ENCODE measurements around the gene TSHZ2.

TSHZ2 gene

DNA sequence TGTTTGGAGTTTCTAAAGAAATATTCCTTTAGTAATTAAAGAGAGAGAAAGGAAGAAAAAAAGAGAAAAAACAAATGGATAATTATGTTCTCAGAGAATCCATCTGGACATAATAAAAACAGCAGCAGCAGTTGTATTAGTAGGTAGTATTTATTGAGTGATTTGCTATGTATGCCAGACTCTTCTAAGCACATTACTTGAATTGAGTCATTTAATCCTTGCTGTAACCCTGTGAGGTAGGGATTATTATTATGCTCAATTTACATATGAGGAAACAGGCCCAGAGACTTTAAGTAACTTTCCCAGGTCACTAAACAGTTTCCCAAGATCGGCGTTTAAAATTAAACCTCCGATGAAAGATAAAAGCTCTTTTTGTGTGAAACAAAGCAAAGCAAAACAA lies 238.8 kb downstream of the TSHZ2 start:
- TF ChIP-seq, protein P1, sequence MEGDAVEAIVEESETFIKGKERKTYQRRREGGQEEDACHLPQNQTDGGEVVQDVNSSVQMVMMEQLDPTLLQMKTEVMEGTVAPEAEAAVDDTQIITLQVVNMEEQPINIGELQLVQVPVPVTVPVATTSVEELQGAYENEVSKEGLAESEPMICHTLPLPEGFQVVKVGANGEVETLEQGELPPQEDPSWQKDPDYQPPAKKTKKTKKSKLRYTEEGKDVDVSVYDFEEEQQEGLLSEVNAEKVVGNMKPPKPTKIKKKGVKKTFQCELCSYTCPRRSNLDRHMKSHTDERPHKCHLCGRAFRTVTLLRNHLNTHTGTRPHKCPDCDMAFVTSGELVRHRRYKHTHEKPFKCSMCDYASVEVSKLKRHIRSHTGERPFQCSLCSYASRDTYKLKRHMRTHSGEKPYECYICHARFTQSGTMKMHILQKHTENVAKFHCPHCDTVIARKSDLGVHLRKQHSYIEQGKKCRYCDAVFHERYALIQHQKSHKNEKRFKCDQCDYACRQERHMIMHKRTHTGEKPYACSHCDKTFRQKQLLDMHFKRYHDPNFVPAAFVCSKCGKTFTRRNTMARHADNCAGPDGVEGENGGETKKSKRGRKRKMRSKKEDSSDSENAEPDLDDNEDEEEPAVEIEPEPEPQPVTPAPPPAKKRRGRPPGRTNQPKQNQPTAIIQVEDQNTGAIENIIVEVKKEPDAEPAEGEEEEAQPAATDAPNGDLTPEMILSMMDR (IDR thresholded peaks at IDR 0.05; ENCODE audit: insufficient read depth, low read length, missing control alignments), result no peak
- ChIA-PET POLR2A (no interaction called here), CTCF (no interaction called here)
- no peak overlapping the region for H3K4me3 ChIP-seq (ENCODE audit: low read depth, low read length)
- no peak for DNase-seq (ENCODE audit: low read depth, low spot score)

DNA sequence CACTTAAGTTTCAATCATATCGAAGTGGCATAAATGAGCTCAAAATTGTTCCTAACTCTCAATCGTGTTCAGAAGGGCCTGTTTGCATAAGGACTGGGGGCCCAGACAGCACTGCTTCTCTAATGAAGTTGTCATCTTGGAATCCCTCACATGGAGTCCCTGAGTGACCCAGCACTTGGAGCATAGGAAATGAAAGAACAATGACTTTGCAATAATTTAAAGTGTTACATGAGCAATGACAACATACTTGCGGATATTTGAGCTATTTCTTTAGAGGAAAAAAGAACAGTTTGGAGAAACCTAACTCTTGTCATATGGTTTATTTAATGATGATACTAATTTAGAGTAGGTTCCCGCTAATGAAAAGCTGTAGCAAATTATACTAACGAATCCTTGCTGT lies 239.9 kb downstream of the TSHZ2 start:
- no peak for DNase-seq (ENCODE audit: low read depth, low spot score)
- POLR2A ChIA-PET, result no interaction called here
- CTCF ChIA-PET, result no interaction called here
- no peak overlapping the region for H3K4me3 ChIP-seq (ENCODE audit: low read depth, low read length)
- TF ChIP-seq, protein P1 (IDR thresholded peaks at IDR 0.05; ENCODE audit: insufficient read depth, low read length, missing control alignments), result no peak

DNA sequence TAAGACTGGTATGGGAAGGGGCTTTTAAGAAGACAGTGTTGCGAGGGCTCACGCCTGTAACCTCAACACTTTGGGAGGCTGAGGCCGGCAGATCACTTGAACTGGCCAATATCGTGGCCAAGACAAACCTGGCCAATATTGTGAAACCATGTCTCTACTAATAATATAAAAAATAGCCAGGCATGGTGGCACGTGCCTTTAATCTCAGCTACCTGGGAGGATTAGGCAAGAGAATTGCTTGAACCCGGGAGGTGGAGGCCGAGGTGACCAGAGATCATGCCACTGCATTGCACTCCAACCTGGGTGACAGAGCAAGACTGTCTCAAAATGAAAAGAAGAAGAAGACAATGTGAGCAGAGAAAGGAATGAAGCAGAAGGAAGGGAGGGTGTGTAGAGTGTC lies 242.2 kb downstream of the TSHZ2 start:
- POLR2A ChIA-PET, result no interaction called here
- no peak overlapping the region for H3K4me3 ChIP-seq (ENCODE audit: low read depth, low read length)
- no peak for DNase-seq (ENCODE audit: low read depth, low spot score)
- CTCF ChIA-PET, result interaction anchor here (10.2 kb wide), 1 partner anchor 903 kb away, joined by 91 read pairs; no protein-coding TSS in a partner anchor
- TF ChIP-seq, protein P1 (IDR thresholded peaks at IDR 0.05; ENCODE audit: insufficient read depth, low read length, missing control alignments), result no peak

DNA sequence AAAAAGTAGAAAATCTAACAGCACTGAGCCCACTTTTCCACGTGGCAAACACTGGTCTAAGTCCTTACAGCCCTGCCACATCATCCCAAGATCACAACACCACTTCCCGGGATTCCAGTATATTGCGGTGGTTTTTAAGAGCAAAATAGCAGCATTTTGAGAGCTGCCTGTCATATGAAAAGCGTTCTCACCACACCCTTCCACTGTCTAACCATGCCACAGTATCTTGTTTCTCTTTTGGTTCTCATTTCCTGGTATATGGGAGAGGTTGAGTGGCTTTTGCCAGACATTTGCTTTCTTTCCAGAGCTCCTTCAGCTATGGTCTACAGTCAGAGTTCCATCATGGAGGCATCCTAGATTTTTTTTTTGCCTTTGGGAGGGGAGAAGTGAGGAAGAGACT lies 243.0 kb downstream of the TSHZ2 start:
- H3K4me3 ChIP-seq (ENCODE audit: low read depth, low read length), result no peak overlapping the region
- ChIA-PET POLR2A (no interaction called here), CTCF (interaction anchor here (0.6 to 10.2 kb wide), 3 partner anchors 341 to 904 kb away, joined by 3 to 91 read pairs (median 3); no protein-coding TSS in a partner anchor)
- TF ChIP-seq, protein P1 (IDR thresholded peaks at IDR 0.05; ENCODE audit: insufficient read depth, low read length, missing control alignments), result no peak
- no peak for DNase-seq (ENCODE audit: low read depth, low spot score)

DNA sequence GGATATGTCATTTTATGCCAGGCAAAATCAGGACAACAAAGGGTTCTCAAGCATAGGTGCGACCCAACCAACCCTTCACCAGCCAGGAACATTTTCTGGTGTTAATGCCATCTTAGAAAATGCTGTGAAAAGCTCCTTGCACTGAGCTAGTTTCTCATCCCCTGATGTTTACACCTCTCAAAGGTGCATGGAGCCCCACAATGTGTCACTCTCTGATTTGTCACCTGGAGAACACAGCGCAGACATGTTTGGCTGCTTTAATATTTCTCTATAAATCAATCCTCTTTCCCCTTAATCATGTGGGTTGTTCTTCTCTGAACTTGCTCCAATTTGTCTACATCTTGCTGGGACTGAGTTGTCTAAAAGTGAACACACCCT lies 244.3 kb downstream of the TSHZ2 start:
- POLR2A ChIA-PET, result no interaction called here
- DNase-seq (ENCODE audit: low read depth, low spot score), result no peak
- TF ChIP-seq, protein P1 (IDR thresholded peaks at IDR 0.05; ENCODE audit: insufficient read depth, low read length, missing control alignments), result no peak
- no peak overlapping the region for H3K4me3 ChIP-seq (ENCODE audit: low read depth, low read length)
- CTCF ChIA-PET, result interaction anchor here (0.6 to 10.2 kb wide), 7 partner anchors 8 to 905 kb away, joined by 3 to 91 read pairs (median 3); no protein-coding TSS in a partner anchor

DNA sequence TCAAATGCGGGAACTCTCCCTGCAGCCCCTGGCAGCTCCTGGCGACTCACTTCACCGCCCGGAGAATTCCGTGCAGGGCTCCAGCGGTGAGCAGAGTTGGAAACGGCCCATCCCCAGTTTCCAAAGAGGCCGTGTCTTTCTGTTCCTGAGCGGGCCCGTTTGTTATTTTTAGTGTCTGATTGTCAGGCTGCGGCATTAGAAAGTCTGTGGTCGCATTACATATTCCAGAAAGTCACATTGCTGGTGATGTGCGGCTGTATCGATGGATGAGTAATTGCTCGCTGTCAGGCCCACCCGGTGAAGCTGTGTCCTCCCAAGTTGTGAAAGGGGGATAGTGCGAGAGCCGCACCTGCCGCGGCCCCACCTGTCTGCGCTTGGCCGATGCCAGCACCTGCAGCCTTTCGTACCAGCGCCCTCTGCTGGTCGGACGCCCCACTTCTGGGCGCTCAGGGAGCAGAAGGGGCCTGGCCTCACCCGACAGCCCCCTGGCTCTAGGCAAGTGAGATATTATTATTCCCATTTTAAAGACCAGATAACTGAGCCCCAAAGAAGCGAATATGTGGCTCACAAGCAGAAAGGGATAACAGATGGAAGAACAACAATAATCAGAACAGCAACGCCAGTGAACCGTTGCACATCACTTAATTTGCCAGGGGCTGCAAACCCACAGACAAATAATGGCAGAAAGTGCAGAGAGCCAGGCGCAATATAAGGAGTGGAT lies 244.9 kb downstream of the TSHZ2 start:
- POLR2A ChIA-PET, result no interaction called here
- CTCF ChIA-PET, result interaction anchor here (0.6 to 10.2 kb wide), 5 partner anchors 9 to 905 kb away, joined by 3 to 91 read pairs (median 3); no protein-coding TSS in a partner anchor
- TF ChIP-seq, protein P1 (IDR thresholded peaks at IDR 0.05; ENCODE audit: insufficient read depth, low read length, missing control alignments), result peak; percentile 89
- H3K4me3 ChIP-seq (ENCODE audit: low read depth, low read length), result no peak overlapping the region
- no peak for DNase-seq (ENCODE audit: low read depth, low spot score)

Data from AG04449 (cell line).